H54 (cell line): ENCODE results near the gene VWA7.
A peak's percentile ranks its signal among the peaks of the same experiment; 100 is the strongest.
"Not testable (repeated sequence)": the region's sequence is repeated elsewhere in the genome, so short reads cannot be mapped to it uniquely, and the experiment has no call there.

Experiments
- DNase-seq: peaks from one replicate; pipeline ENCODE4 v3.0.0; 2011; ENCODE audit warnings: low spot score, mixed read lengths; ENCODE audit not compliant: insufficient read length
- FAIRE-seq: peaks from 3 replicates; lab custom pipeline; 2011; peaks lifted over from hg19 to GRCh38; lab: Jason Lieb, UNC
- POLR2A ChIP-seq: IDR thresholded peaks from 2 replicates; pipeline ENCODE4 v1.6.1; 2011; ENCODE audit warnings: low read depth, mild to moderate bottlenecking, low read length

Gene VWA7

GRCh38 chr6:31813465-31813849 is 36.3 kb upstream of the VWA7 start:
- no peak for TF ChIP-seq POLR2A
- DNase-seq: no peak
- FAIRE-seq: no peak

DNA sequence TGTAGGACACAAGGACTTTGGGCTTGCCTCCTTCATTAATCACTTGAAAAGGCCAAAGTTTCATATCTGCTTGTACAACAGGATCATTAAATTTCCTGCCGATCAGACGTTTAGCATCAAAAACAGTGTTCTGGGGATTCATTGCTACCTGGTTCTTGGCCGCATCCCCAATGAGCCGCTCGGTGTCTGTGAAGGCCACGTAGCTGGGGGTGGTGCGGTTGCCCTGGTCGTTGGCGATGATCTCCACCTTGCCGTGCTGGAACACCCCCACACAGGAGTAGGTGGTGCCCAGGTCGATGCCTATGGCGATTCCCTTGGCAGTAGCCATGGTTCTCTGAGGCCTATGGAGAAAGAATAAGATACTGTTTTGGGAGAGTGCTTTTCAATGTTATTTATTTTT is 34.5 kb upstream of the VWA7 start:
- FAIRE-seq (no peak), DNase-seq (no peak)
- TF ChIP-seq POLR2A: no peak

DNA sequence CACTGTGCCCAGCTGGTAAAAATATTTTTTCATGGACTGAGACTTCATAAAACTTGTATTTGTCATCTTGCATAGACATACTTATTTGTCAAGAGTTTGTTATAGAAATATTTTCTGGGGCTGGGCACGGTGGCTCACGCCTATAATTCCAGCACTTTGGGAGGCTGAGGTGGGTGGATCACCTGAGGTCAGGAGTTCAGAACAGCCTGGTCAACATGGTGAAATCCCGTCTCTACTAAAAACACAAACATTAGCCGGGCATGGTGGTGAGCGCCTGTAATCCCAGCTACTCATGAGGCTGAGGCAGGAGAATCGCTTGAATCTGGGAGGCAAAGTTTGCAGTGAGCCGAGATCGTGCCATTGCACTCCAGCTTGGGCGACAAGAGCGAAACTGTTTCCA is 31.5 kb upstream of the VWA7 start:
- not testable (repeated sequence) for DNase-seq, FAIRE-seq

DNA sequence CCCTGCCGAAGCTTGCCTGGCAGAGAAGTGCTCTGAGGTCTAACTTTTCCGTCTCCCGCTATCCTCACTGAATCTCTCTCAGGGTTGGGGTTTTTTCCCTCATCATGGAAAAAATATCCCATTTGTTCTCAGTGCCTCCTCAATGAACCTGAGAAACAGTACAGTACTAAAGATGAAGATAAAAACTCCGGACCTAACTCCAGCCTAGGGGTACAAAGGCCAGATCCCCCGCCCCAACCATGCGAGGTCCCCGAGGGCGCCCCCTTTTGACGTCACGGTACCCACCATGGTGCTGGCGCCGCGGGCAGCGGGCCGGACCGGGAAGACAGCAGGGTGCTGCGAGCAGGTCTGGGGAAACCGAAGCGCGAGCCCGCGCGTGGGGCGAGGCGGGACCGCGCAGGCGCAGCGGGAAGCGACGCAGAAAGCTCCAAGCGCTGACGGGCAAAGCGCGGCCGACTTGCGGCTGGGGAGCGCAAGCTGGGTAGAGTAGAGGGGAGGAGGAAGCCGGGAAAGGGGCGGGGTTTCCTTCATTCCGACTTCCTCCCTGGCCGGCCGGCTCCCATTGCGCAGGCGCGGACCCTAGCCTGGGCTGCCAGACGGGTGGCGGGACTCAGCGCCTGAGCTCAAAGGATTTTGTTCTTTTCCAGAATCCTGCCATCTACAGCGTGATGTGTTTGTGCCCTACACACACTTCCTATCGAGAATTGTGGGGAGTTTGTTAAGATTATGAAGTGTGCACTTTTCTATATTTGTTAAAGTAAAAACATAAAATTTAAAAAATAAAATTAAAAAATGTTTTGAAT is 29.5 kb upstream of the VWA7 start, which contains the start of gene LSM2:
Gene LSM2, minus strand, starts transcription at position 497 of the 803 bp plus-strand sequence. Its CDS starts 209 bp downstream, at position 288.
- TF ChIP-seq POLR2A: peak; percentile 77
- DNase-seq (peak; percentile 95), FAIRE-seq (peak; percentile 86)

GRCh38 chr6:31805939-31806469 is 28.9 kb upstream of the VWA7 start:
- no peak for TF ChIP-seq POLR2A
- FAIRE-seq (no peak), DNase-seq (no peak)

DNA sequence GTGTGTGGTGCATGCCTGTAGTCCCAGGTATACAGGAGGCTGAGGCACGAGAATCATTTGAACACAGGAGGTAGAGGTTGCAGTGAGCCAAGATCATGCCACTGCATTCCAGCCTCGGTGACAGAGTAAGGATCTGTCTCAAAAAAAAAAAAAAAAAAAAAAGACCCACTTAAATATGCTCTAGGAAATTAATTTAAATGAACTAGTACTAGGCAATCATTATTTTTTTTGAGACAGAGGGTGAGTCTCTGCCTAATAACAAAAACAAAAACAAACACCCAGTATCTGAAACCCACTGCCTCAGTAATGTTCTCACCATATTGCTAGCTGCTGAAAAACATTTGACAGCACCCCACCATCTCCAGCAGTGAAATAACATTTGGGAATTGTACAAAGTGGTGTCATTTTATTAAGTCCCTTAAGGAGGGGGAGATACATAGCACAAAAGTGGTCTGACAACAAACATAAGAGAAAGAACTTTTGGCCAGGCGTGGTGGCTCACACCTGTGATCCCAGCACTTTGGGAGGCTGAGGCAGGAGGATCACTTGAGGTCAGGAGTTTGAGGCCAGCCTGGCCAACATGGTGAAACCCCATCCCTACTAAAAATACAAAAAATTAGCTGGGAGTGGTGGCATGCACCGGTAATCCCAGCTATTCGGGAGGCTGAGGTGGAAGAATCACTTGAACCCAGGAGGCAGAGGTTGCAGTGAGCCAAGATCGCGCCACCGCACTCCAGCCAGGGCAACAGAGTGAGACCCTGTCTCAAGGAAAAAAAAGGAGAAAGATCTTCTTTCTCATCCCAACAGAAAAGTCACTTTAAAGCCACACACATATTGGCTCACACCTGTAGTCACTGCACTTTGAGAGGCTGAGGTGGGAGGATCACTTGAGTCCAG is 24.2 kb upstream of the VWA7 start:
- not testable (repeated sequence) for DNase-seq, FAIRE-seq

GRCh38 chr6:31799781-31800180 is 22.7 kb upstream of the VWA7 start:
- FAIRE-seq (no peak), DNase-seq (no peak)
- no peak for TF ChIP-seq POLR2A

- no peak for DNase-seq
- no peak for FAIRE-seq
- TF ChIP-seq POLR2A: no peak
Observed at GRCh38 chr6:31797588-31797987, 20.5 kb upstream of the VWA7 start.

DNA sequence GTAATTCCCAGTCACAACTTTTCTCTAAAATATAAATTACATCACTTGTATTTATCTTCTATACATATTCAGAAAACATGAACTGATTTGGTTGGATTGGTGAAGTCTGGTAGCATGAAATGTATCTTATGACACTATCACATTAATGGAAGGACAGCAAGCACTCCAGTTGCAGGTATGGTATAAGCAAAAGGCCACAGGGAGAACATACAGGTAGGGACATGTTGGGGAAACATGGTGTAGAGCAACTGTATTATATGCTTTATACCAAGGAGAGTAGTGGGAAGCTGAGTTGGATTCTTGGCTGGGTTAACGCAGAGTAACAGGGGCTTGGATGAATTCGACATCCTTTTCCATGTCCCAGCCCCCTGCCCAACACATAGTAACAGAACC is 19.9 kb upstream of the VWA7 start:
- no peak for DNase-seq
- no peak for TF ChIP-seq POLR2A
- FAIRE-seq: no peak

- peak; percentile 47 for TF ChIP-seq POLR2A
- FAIRE-seq: no peak
- DNase-seq: peak; percentile 92
Observed at GRCh38 chr6:31795616-31796298, 18.6 kb upstream of the VWA7 start, which contains the start of gene VARS1. VARS1 (minus strand) TSS chr6:31795752; CDS start chr6:31795217, 535 bp downstream.

- no peak for FAIRE-seq
- no peak for TF ChIP-seq POLR2A
- peak; percentile 60 for DNase-seq
Observed at GRCh38 chr6:31794866-31795615, 17.9 kb upstream of the VWA7 start.

DNA sequence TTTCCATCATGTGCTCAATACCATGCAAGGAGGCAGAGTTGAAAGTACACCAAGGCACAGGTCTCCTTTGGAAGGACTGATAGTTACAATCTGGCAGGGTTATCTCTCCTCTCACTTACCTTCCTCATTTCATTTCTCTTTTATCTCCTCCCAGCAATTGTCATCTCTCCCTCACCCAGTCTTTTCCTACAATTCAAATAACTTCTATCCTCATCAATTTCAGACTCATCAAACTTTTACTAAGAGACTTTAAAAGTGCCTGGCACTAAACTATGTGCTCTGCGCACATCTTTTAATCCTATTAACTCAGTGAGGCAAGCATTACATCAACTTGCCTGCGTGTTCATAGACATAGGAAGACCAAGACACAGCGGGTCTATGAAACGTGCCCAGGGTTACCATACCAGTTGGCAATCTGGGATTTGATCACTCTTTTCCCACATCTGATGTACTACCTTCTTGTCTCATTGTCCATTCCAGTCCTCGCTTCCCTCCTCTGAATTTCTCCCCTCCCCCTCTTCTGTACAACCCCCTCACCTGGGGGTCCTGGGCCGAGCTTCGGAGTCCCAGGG is 17.3 kb upstream of the VWA7 start:
- FAIRE-seq: no peak
- TF ChIP-seq POLR2A: no peak

DNA sequence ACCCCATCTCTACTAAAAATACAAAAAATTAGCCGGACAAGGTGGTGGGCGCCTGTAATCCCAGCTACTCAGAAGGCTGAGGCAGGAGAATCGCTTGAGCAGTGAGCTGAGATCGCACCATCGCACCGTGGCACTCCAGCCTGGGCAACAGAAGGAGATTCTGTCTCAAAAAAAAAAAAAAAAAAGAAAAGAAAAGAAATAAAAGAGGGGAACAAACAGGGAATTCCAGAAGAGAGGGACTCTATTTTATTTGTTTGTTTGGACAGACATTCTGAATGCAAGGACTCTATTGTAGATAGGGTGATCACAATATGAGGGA is 16.8 kb upstream of the VWA7 start:
- not testable (repeated sequence) for DNase-seq, FAIRE-seq

More for the DNA sequence above, 17.3 kb upstream of the VWA7 start:
- no peak for DNase-seq
